Measurements from ENCODE around the gene RNLS.

RNLS gene

GRCh38 chr10:88459530-88459929, 123.6 kb downstream of the RNLS start:
- no peak for DNase-seq (ENCODE audit: insufficient read length, low spot score)
- no peak for TF ChIP-seq CTCF (IDR thresholded peaks at IDR 0.05; ENCODE audit: insufficient read depth, missing control alignments)
- no peak for FAIRE-seq

- FAIRE-seq (no peak), DNase-seq (ENCODE audit: insufficient read length, low spot score) (no peak)
- TF ChIP-seq CTCF (IDR thresholded peaks at IDR 0.05; ENCODE audit: insufficient read depth, missing control alignments): no peak
These were observed 124.9 kb downstream of the RNLS start for GRCh38 chr10:88458209-88458608.

DNA sequence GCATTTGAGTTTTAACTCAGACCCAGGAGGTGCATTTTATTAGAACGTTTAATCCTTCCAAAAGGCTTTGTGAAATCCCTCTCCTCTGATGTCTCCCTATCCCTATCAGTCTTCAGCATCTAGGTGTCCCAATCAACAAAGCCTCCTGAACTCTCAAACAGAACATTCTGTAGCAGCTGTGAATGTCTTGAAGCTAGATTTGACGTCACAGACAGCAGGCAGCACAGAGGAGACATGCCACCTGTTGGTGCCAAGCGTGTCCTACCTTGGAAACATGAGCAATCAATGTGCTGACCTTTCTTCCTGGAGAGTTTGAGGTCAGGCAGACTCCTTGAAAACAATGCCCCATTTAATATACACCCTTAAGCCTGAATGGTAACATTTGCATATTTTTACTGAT, 125.5 kb downstream of the RNLS start:
- FAIRE-seq (no peak), DNase-seq (ENCODE audit: insufficient read length, low spot score) (no peak)
- no peak for TF ChIP-seq CTCF (IDR thresholded peaks at IDR 0.05; ENCODE audit: insufficient read depth, missing control alignments)

GRCh38 chr10:88456730-88457129, 126.4 kb downstream of the RNLS start:
- FAIRE-seq (no peak), DNase-seq (ENCODE audit: insufficient read length, low spot score) (no peak)
- TF ChIP-seq CTCF (IDR thresholded peaks at IDR 0.05; ENCODE audit: insufficient read depth, missing control alignments): no peak

DNA sequence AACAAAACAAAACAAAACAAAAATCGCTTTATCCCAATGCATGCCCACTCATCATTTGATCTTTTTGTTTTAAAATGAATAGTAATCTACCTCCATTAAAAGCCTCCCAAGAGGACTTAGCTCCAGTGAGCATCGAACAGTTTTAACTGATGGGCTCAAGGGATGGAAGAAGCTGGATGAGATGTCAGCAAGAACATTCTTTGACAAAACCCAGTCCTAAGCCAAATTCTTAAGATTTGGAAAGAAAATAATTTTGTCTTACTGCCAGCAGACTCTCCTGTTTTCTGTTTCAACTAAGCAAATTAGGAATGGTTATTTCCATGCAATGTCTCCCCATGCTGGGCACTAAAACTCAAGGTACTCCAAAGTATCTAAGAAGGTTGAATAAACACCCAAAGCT, 127.3 kb downstream of the RNLS start:
- DNase-seq (ENCODE audit: insufficient read length, low spot score) (no peak), FAIRE-seq (no peak)
- no peak for TF ChIP-seq CTCF (IDR thresholded peaks at IDR 0.05; ENCODE audit: insufficient read depth, missing control alignments)

DNA sequence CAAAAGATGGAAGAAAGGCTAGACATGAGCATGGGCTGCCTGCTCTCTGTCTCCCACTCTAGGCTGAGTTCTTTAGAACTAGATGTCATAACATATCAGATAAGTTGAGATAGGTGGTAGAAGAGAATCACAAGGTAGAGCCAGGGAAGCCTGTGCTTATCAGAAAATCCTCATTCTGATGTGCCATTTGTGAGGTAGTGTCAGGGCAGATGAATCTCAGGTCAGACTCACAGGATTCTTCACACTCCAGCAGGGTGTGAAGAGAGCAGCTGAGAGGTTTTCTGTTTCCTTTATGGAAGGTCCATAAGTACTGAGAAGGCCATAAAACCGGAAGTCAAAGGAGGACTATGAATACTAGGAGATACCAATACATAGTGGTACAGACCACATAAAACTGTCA, 132.9 kb downstream of the RNLS start:
- no peak for TF ChIP-seq CTCF (IDR thresholded peaks at IDR 0.05; ENCODE audit: insufficient read depth, missing control alignments)
- no peak for DNase-seq (ENCODE audit: insufficient read length, low spot score)
- FAIRE-seq: no peak

DNA sequence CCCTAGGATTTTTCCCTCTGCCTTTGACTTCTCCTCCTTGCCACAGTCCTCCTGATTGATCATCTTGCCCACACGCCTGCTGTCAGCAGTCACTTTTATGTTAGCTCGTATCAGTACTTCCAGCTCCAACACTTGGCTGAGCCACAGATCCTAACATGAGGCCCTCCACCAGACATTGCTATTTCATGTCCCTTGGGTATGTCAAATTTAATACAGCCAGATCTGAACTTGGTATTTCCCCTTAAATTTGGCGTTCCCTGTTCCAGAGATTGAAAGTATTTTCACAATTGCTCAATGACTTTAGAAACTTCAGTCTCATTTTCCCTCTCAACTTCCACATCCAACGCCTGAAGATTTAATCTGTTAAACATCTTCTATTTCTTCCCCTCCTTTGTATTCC, 140.4 kb downstream of the RNLS start:
- FAIRE-seq (no peak), DNase-seq (ENCODE audit: insufficient read length, low spot score) (no peak)
- no peak for TF ChIP-seq CTCF (IDR thresholded peaks at IDR 0.05; ENCODE audit: insufficient read depth, missing control alignments)
